Nephron progenitor cell (in vitro differentiated cells): ENCODE results near the gene SIGLEC15.
A peak's percentile ranks its signal among the peaks of the same experiment; 100 is the strongest.

Experiments
- DNase-seq: peaks from one replicate; pipeline ENCODE4 v3.0.0; 2021
- H3K27ac Mint-ChIP-seq: 2 replicates; pipeline ENCODE4 v1.8.0; 2021; ENCODE audit warnings: mild to moderate bottlenecking, moderate library complexity, mixed read lengths
- H3K27me3 Mint-ChIP-seq: 2 replicates; pipeline ENCODE4 v1.8.0; 2021; ENCODE audit warnings: mild to moderate bottlenecking, low read depth, mixed read lengths; ENCODE audit not compliant: poor library complexity
- H3K36me3 Mint-ChIP-seq: 2 replicates; pipeline ENCODE4 v1.8.0; 2021; ENCODE audit warnings: low read depth, mixed read lengths
- H3K4me1 Mint-ChIP-seq: 2 replicates; pipeline ENCODE4 v1.8.0; 2021; ENCODE audit warnings: mixed read lengths
- H3K4me3 Mint-ChIP-seq: 2 replicates; pipeline ENCODE4 v1.8.0; 2021; ENCODE audit warnings: mild to moderate bottlenecking, moderate library complexity, mixed read lengths
- H3K9me3 Mint-ChIP-seq: 2 replicates; pipeline ENCODE4 v1.8.0; 2021; ENCODE audit warnings: mild to moderate bottlenecking, moderate library complexity, mixed read lengths
- CTCF ChIP-seq: fragments of 200-600 bp; sonication (generic); IDR thresholded peaks from 2 replicates; pipeline ENCODE4 v1.5.0; 2021; ENCODE audit warnings: antibody characterized with exemption

The SIGLEC15 gene

DNA sequence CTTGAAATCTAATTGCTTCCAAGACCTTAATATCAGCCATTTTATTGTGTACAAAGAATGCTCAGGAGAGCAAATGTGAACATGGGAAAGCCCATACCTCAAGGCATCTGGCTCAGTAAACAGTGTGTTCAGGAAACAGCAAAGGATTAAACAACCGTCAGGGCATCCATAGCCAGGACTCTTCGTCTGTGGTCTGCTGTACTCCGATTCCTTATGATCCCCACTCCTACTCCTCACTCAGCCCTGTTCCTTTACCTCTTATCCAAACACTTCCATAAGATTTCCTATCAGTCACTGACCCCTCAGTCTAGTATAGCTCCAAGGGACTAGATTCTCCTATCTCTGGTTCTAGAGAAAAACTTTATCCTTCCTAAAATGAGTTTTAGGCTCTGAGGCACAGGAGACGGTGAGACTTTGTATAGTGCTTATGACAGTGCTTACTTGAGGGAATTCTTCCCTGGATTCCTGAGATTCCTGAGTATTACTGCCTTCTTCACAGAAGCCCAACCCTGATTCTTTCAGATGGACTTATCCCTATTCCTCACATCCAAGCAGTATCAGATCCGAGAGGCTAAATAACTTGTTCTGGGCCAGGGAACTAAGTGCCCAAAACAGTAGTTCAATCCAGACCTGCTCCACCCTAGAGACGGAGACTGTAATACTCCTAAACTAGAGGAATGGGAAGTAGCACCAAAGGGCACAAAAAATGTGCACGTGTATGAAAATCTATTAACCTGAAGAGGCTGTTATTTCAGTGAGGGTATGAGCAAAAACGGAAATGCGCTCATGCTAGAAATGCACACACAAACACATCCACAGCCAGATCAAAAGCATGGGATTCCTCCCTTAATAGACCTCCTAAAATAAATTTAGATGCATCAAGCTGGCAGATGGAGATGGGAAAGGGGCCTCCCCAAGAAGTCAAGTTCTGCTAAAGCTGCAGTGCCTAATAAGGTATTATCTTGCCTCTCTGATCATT is 42.1 kb upstream of the SIGLEC15 start:
- Mint-ChIP-seq H3K36me3 (no peaks in the 10 kb centered on the region), H3K4me1 (peaks cover 8% of the 10 kb centered on the region), H3K27me3 (peaks cover 8% of the 10 kb centered on the region), H3K4me3 (no peak overlapping the region), H3K27ac (peak overlapping the region; percentile 62), H3K9me3 (no peaks in the 10 kb centered on the region)
- DNase-seq, result no peak
- TF ChIP-seq CTCF, result no peak

- Mint-ChIP-seq H3K27me3 (peaks cover 8% of the 10 kb centered on the region), H3K27ac (peak overlapping the region; percentile 20), H3K4me1 (peaks cover 8% of the 10 kb centered on the region), H3K36me3 (no peaks in the 10 kb centered on the region), H3K9me3 (no peaks in the 10 kb centered on the region), H3K4me3 (no peak overlapping the region)
- DNase-seq, result no peak
- TF ChIP-seq CTCF, result no peak
These were observed 40.3 kb upstream of the SIGLEC15 start for GRCh38 chr18:45785134-45785533.

DNA sequence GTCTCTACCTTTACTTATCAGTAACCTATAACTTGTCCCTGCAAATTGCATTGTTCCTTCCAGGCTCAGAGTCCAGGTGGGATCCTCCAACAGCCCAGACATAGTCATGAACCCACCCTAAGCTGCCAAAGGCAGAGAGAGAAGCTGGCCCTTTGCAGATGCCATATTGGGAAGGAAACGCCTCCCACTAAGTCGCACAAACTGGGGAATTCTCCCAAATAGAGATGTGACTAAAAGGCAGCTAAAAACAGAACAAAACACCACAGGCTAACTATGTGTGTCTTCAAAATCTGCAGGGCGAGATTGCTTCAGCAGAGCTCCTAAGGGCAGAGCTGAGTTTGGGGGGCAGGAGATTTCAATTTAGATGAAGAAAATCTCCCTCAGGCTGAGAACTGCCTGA is 38.5 kb upstream of the SIGLEC15 start:
- peaks cover 5% of the 10 kb centered on the region for H3K27me3 Mint-ChIP-seq
- H3K9me3 Mint-ChIP-seq, result no peaks in the 10 kb centered on the region
- no peak overlapping the region for H3K27ac Mint-ChIP-seq
- no peaks in the 10 kb centered on the region for H3K36me3 Mint-ChIP-seq
- no peak overlapping the region for H3K4me3 Mint-ChIP-seq
- peaks cover 8% of the 10 kb centered on the region for H3K4me1 Mint-ChIP-seq
- DNase-seq, result no peak
- TF ChIP-seq CTCF, result no peak

DNA sequence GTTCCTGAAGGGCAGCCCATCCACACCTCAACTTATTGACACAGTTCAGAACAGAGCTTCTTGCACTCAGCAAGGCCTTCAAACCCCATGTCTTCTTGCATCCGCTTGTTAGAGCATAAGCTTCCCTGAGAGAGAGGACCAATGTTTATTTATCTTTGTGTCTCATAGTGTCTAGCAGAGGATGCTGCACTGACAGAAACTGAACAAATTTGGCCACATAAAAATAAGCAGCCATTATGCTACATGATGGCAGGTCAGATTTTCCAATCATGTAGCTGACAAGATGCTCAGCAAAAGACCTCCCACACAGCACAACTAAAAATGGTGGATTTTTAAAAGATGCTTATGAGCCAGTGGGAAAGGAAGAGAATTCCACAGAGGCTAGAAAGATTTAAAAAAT is 38.1 kb upstream of the SIGLEC15 start:
- Mint-ChIP-seq H3K4me3 (no peak overlapping the region), H3K27me3 (peaks cover 2% of the 10 kb centered on the region), H3K27ac (no peak overlapping the region), H3K36me3 (no peaks in the 10 kb centered on the region), H3K9me3 (peaks cover under 1% of the 10 kb centered on the region), H3K4me1 (peaks cover 8% of the 10 kb centered on the region)
- DNase-seq, result no peak
- TF ChIP-seq CTCF, result no peak

DNA sequence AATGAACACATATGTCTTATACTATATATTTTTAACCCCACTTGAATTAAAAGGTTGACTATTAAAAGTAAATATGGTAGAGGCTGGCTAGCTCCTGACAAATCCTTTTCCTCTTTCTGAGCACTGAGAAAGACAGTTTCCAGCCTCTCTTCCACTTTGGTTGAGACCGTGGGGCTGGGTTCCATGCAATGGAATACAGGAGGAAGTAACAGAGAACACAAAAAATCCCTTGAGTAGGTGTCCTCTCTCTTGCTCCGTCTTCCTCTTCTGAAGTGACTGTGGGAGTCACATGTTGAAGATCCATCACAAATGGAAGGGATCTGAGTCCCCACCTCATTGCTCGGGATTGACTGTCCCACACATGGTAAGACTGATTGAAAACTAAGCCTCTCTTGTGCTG is 36.6 kb upstream of the SIGLEC15 start:
- peaks cover 8% of the 10 kb centered on the region for H3K27me3 Mint-ChIP-seq
- H3K4me3 Mint-ChIP-seq, result no peak overlapping the region
- no peak for TF ChIP-seq CTCF
- H3K9me3 Mint-ChIP-seq, result peaks cover 4% of the 10 kb centered on the region
- no peaks in the 10 kb centered on the region for H3K36me3 Mint-ChIP-seq
- DNase-seq, result no peak
- H3K27ac Mint-ChIP-seq, result no peak overlapping the region
- H3K4me1 Mint-ChIP-seq, result no peaks in the 10 kb centered on the region
